HepG2 (cell line): ENCODE results near the gene C19orf73. TPM values are rescaled to one million over a fixed set of nuclear protein-coding genes. Genes with fewer than 3 reads are reported as not detected.

ENCODE experiments used
- ATAC-seq: fragments of 200-7000 bp; cut with Tn5 transposase; 3 replicates; pipeline ENCODE4 v1.9.1; 2020; ENCODE audit warnings: mild to moderate bottlenecking, moderate library complexity
- BruUV-seq: library from RNA; stranded (reverse); fragments of 400-500 nt; replicated peaks from 2 replicates; lab custom pipeline; 2021; lab: Mats Ljungman, UMichigan
- CTCF ChIA-PET: fragments of 300-600 bp; formaldehyde crosslinking; extraction: SDS; loops from one replicate; lab custom pipeline; 2021; ENCODE audit warnings: low total read pairs, inconsistent platforms, low intra/inter-chr PET ratio; lab: Yijun Ruan, JAX
- POLR2A ChIA-PET: fragments of 350-600 bp; sonication (Branson Sonifier 250); formaldehyde crosslinking; loops from one replicate; lab custom pipeline; 2020; ENCODE audit warnings: antibody characterized with exemption, inconsistent platforms; lab: Yijun Ruan, JAX
- DNase-seq: peaks from one replicate; pipeline ENCODE4 v3.0.0-alpha.2; 2015; ENCODE audit warnings: low spot score
- FAIRE-seq: peaks from 3 replicates; lab custom pipeline; 2011; peaks lifted over from hg19 to GRCh38; lab: Jason Lieb, UNC
- H2AFZ ChIP-seq: one replicate; pipeline ENCODE4 v1.6.1; 2011; ENCODE audit warnings: low read length, inconsistent platforms
- H3K27ac ChIP-seq: fragments of 300-600 bp; 3 replicates; pipeline ENCODE4 v1.8.0; 2011; ENCODE audit warnings: mixed run types, mild to moderate bottlenecking, mixed read lengths, low read length, inconsistent platforms; ENCODE audit not compliant: insufficient read depth; ENCODE audit errors: extremely low read length
- H3K27me3 ChIP-seq, 2 experiments: fragments of 200-600 bp in 1 of 2; 2 replicates in 1 of 2; 3 replicates in 1 of 2; pipeline versions ENCODE4 v1.6.0 to v1.8.0; 2011; ENCODE audit warnings: low read length in 2 of 2, mild to moderate bottlenecking in 2 of 2, moderate library complexity in 2 of 2, inconsistent platforms in 1 of 2; ENCODE audit not compliant: insufficient read depth in 2 of 2, control insufficient read depth in 1 of 2
- H3K36me3 ChIP-seq, 2 experiments: fragments of 200-600 bp in 1 of 2; replicated peaks in 1 of 2; 2 replicates in 1 of 2; 3 replicates in 1 of 2; pipeline versions ENCODE4 v1.5.1 to v1.8.0; 2011; ENCODE audit warnings: low read length in 2 of 2, inconsistent platforms in 1 of 2; ENCODE audit not compliant: insufficient read depth in 2 of 2, control insufficient read depth in 1 of 2
- H3K4me1 ChIP-seq: 2 replicates; pipeline ENCODE4 v1.5.1; 2012; ENCODE audit warnings: low read length, inconsistent platforms; ENCODE audit not compliant: insufficient read depth
- H3K4me2 ChIP-seq: 2 replicates; pipeline ENCODE4 v1.6.0; 2011; ENCODE audit warnings: low read depth, low read length, inconsistent platforms
- H3K4me3 ChIP-seq, 3 experiments: fragments of 200-600 bp in 1 of 3; sonication (generic), shearing (Covaris generic) in 1 of 3; replicated peaks in 1 of 3; 2 replicates each; pipeline ENCODE4 v1.5.1; 2011 to 2016; ENCODE audit warnings: low read length in 3 of 3, inconsistent platforms in 2 of 3, low read depth in 2 of 3, mild to moderate bottlenecking in 2 of 3, control low read depth in 1 of 3, mixed read lengths in 1 of 3; ENCODE audit not compliant: insufficient read depth in 1 of 3
- H3K79me2 ChIP-seq: one replicate; pipeline ENCODE4 v1.6.1; 2011; ENCODE audit warnings: low read length, inconsistent platforms; ENCODE audit not compliant: insufficient read depth
- H3K9ac ChIP-seq: 2 replicates; pipeline ENCODE4 v1.6.0; 2011; ENCODE audit warnings: mild to moderate bottlenecking, low read depth, low read length, inconsistent platforms; ENCODE audit not compliant: insufficient read depth
- H3K9me3 ChIP-seq: 2 replicates; pipeline ENCODE4 v1.5.1; 2012; ENCODE audit warnings: mild to moderate bottlenecking, low read length
- H4K20me1 ChIP-seq: 2 replicates; pipeline ENCODE4 v1.6.0; 2011; ENCODE audit warnings: inconsistent platforms, mild to moderate bottlenecking, low read length, moderate library complexity; ENCODE audit not compliant: insufficient read depth
- HOXA3 ChIP-seq: sonication (generic); formaldehyde crosslinking; IDR thresholded peaks from 2 replicates; pipeline ENCODE4 v1.5.0; 2020; ENCODE audit warnings: missing genetic modification reagents
- HOXA9 ChIP-seq: sonication (generic); formaldehyde crosslinking; IDR thresholded peaks from 2 replicates; pipeline ENCODE4 v1.8.1; 2022; ENCODE audit warnings: missing genetic modification reagents, mild to moderate bottlenecking, moderate library complexity, borderline replicate concordance
- NFKBIZ ChIP-seq: IDR thresholded peaks from 2 replicates; pipeline ENCODE4 v1.6.1; 2018; ENCODE audit warnings: missing genetic modification reagents, missing compliant biosample characterization
- ZFYVE20 ChIP-seq: sonication (generic); formaldehyde crosslinking; IDR thresholded peaks from 2 replicates; pipeline ENCODE4 v1.8.0; 2023; ENCODE audit warnings: low read depth, mild to moderate bottlenecking, moderate library complexity, missing genetic modification reagents, borderline replicate concordance
- ZNF451 ChIP-seq: sonication (generic); formaldehyde crosslinking; IDR thresholded peaks from 2 replicates; pipeline ENCODE4 v1.5.0; 2020; ENCODE audit warnings: mild to moderate bottlenecking, missing genetic modification reagents
- WGBS: methylation state at CpG from one replicate; pipeline ENCODE4 v1.1.6; 2017; ENCODE audit warnings: low lambda C conversion rate; 5-methylcytosine and 5-hydroxymethylcytosine counted together
- in situ Hi-C: cut with HindIII; loops from 2 replicates; pipeline ENCODE4 v1.10.0; 2017; ENCODE audit warnings: low pct_unique_long_range_greater_than_20kb; ENCODE audit not compliant: extremely low pct_ligation_motif_present
- intact Hi-C: fragments of 100-400 bp; cut with micrococcal nuclease; formaldehyde crosslinking; loops from one replicate; pipeline ENCODE4 v1.10.0; 2022; ENCODE audit not compliant: unreplicated experiment
- polyA plus RNA-seq, 8 experiments: library from polyadenylated mRNA; depleted of rRNA in 3 of 8; stranded (reverse) in 7 of 8; unstranded in 1 of 8; fragments of >200 nt; fragmentation: Illumina TruSeq in 4 of 8; extraction: Trizol in 4 of 8; gene quantifications; 2 replicates each; pipeline versions ENCODE4 v1.2.1 to v1.2.3, GENCODE V29; 2011 to 2016; ENCODE audit warnings: low read depth in 4 of 8, missing spikeins in 1 of 8, mixed read lengths in 1 of 8; ENCODE audit not compliant: insufficient read depth in 1 of 8
- total RNA-seq, 5 experiments: library from RNA; depleted of rRNA; stranded (reverse); fragments of >200 nt; fragmentation: Illumina TruSeq; extraction: Trizol; gene quantifications; 2 replicates each; pipeline ENCODE4 v1.2.3, GENCODE V29; 2016; ENCODE audit warnings: low read depth in 1 of 5
- TF ChIP-seq, protein P1 (sequence below): sonication (generic); formaldehyde crosslinking; IDR thresholded peaks from 2 replicates; pipeline ENCODE4 v1.5.0; 2020; ENCODE audit warnings: mild to moderate bottlenecking, missing genetic modification reagents, moderate library complexity

C19orf73 gene
- total and polyA plus RNA-seq, 2 of the 13 experiments (the other 11 are each of a cell fraction or from before 2014, with no cell fraction given) = 1.4 to 1.5 TPM

DNA sequence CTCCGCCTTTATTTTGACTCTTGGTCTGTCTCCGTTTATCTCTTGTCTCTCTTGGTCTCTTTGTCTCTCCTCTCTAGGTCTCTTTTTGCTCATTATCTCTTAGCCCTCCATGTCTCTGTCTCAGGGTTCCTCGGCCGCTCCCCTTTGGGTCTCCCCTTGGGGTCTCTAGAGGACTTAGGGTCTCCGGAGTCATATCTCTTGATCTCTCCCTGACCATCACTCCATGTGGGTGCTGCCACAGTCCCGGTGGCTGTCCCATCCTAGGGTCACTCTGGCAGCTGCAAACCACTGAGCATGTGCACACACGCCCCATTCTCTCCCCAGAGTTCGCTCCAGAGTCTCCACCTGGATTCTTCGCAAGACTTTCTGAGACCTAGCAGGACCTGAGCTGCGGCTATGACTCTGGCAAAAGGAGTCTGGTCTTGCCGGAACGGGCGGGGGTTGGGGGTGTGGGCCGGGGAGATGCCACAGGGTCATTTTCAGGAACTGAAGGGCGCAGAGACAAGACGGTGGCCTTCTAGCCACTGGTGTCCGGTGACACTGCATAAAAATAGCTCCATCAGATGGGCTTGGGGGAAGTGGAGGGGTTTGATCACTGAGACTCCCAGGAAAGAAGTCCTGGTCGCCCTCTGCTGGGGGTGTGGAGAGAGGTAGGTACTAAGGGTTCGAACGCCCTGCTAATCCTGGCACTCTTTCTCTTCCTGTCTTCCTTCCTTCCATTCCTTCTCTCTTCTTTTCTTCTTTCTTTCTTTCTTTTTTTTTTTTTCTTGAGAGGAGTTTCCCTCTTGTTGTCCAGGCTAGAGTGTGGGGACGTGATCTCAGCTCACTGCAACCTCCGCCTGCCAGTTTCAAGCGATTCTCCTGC lies 45.2 kb downstream of the C19orf73 start:
- H3K4me3 ChIP-seq = no peak overlapping the region
- peak; percentile 46 for FAIRE-seq
- ATAC-seq = peak; percentile 75
- ChIA-PET POLR2A (no interaction called here), CTCF (no interaction called here)
- no peak overlapping the region for H3K4me2 ChIP-seq
- intact Hi-C loops (no loop called here), in situ Hi-C loops (no loop called here)
- peaks cover 2 to 23% of the 10 kb centered on the region in 2 experiments for H3K27me3 ChIP-seq
- no peaks in the 10 kb centered on the region for H3K9me3 ChIP-seq
- no peak overlapping the region for H3K27ac ChIP-seq
- TF ChIP-seq, protein P1, sequence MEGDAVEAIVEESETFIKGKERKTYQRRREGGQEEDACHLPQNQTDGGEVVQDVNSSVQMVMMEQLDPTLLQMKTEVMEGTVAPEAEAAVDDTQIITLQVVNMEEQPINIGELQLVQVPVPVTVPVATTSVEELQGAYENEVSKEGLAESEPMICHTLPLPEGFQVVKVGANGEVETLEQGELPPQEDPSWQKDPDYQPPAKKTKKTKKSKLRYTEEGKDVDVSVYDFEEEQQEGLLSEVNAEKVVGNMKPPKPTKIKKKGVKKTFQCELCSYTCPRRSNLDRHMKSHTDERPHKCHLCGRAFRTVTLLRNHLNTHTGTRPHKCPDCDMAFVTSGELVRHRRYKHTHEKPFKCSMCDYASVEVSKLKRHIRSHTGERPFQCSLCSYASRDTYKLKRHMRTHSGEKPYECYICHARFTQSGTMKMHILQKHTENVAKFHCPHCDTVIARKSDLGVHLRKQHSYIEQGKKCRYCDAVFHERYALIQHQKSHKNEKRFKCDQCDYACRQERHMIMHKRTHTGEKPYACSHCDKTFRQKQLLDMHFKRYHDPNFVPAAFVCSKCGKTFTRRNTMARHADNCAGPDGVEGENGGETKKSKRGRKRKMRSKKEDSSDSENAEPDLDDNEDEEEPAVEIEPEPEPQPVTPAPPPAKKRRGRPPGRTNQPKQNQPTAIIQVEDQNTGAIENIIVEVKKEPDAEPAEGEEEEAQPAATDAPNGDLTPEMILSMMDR = peak; percentile 47; the same call in 1 of the 2 replicates
- no peak for TF ChIP-seq ZNF451 (CRISPR knock-in tag)
- no peaks in the 10 kb centered on the region for H4K20me1 ChIP-seq
- no peaks in the 10 kb centered on the region for H3K79me2 ChIP-seq
- no peak overlapping the region for H3K9ac ChIP-seq
- H2AFZ ChIP-seq = no peak overlapping the region
- 33% methylated on average over 15 of the region's 23 CpGs for WGBS
- DNase-seq = peak; percentile 32
- H3K4me1 ChIP-seq = no peaks in the 10 kb centered on the region
- BruUV-seq = no TSS peak
- no peaks in the 10 kb centered on the region for H3K36me3 ChIP-seq

DNA sequence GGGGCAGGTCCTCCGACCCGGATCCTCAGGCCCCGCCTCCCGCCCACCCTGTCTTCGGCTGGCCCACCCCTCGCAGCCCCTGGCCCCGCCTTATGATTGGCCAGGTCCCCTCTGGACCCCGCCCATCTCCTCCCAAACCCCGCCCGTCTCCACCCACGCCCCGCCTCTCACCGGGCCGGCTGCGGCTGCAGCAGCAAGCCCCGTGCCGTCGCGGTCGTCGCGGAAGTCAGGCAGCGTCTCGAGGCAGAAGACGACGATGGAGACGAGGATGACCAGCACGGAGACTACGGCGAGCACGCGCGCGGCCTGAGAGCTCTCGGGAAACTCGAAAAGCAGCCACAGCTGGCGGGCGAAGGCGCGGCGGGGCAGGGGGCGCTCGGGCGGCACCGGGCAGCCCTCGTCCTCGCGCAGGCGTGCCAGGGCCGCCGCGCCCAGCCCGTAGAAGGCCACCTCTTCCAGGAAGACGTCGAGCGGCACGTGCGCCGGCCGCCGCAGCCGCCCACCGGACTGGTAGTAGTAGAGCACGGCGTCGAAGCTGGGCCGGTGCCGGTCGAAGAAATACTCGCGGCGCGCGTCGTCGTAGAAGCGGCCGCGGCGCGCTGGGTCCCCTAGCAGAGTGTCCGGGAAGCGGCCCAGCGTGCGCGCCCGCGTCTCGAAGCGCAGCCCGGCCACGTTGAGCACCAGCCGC lies 46.9 kb downstream of the C19orf73 start:
- no TSS peak for BruUV-seq
- Histone ChIP-seq H2AFZ (no peak overlapping the region), H3K27me3 (peaks cover 2 to 27% of the 10 kb centered on the region in 2 experiments), H3K36me3 (no peaks in the 10 kb centered on the region), H3K9me3 (no peaks in the 10 kb centered on the region), H3K79me2 (no peaks in the 10 kb centered on the region), H4K20me1 (no peaks in the 10 kb centered on the region), H3K4me1 (0 out of 2 replicates have a peak, but pooled peaks cover 4% of the 10 kb centered on the region), H3K4me2 (no peak overlapping the region), H3K27ac (no peak overlapping the region), H3K9ac (no peak overlapping the region), H3K4me3 (no peak overlapping the region)
- TF ChIP-seq HOXA9 = no peak
- no peak for TF ChIP-seq ZFYVE20 (CRISPR knock-in tag)
- TF ChIP-seq NFKBIZ (CRISPR knock-in tag) = no peak
- TF ChIP-seq HOXA3 (CRISPR knock-in tag) = 0 out of 2 replicates have a peak, but pooled peaks have one; percentile 27
- DNase-seq = no peak
- 77% methylated on average over 77 of the region's 93 CpGs for WGBS
- ATAC-seq = no peak
- intact Hi-C loops = no loop called here
- in situ Hi-C loops = no loop called here
- ChIA-PET CTCF (no interaction called here), POLR2A (no interaction called here)
- no peak for FAIRE-seq
